Panc1 (cell line): ENCODE measurements around the gene DNAJC10. TPM values are rescaled to one million over a fixed set of nuclear protein-coding genes. Genes with fewer than 3 reads are reported as not detected.

Experiments used
- ATAC-seq: fragments of 200-7000 bp; cut with Tn5 transposase; 2 replicates; pipeline ENCODE4 v1.9.1; 2020; ENCODE audit warnings: mild to moderate bottlenecking, moderate library complexity
- BruUV-seq: library from RNA; stranded (reverse); fragments of 400-500 nt; replicated peaks from 2 replicates; lab custom pipeline; 2021; lab: Mats Ljungman, UMichigan
- CTCF ChIA-PET: fragments of 300-600 bp; sonication (Branson Sonifier 250); formaldehyde crosslinking; loops from one replicate; lab custom pipeline; 2022; ENCODE audit warnings: antibody characterized with exemption; lab: Charles Lee
- POLR2A ChIA-PET: fragments of 300-600 bp; sonication (Branson Sonifier 250); formaldehyde crosslinking; loops from one replicate; lab custom pipeline; 2022; ENCODE audit warnings: antibody characterized with exemption; lab: Charles Lee
- DNase-seq: peaks from one replicate; pipeline ENCODE4 v3.0.0-alpha.2; 2010; ENCODE audit warnings: low read depth, low spot score
- H3K27ac ChIP-seq: 2 replicates; pipeline ENCODE4 v1.5.1; 2011; ENCODE audit warnings: mild to moderate bottlenecking, low read length, inconsistent platforms
- H3K27me3 ChIP-seq: fragments of 200-500 bp; sonication (Bioruptor generic); 2 replicates; pipeline ENCODE4 v1.6.0; 2014; ENCODE audit warnings: low read length, inconsistent platforms; ENCODE audit not compliant: control insufficient read depth, insufficient read depth
- H3K36me3 ChIP-seq: fragments of 200-500 bp; sonication (Bioruptor generic); 2 replicates; pipeline ENCODE4 v1.5.1; 2014; ENCODE audit warnings: inconsistent platforms, mild to moderate bottlenecking, low read length, moderate library complexity; ENCODE audit not compliant: control insufficient read depth, insufficient read depth
- H3K4me1 ChIP-seq: 2 replicates; pipeline ENCODE4 v1.5.1; 2011; ENCODE audit warnings: inconsistent platforms, mild to moderate bottlenecking, low read length, moderate library complexity; ENCODE audit not compliant: control insufficient read depth, insufficient read depth
- H3K4me3 ChIP-seq, 2 experiments: 2 replicates each; pipeline ENCODE4 v1.5.1; 2011 to 2012; ENCODE audit warnings: low read depth in 2 of 2, low read length in 2 of 2, mild to moderate bottlenecking in 2 of 2, inconsistent platforms in 1 of 2, moderate library complexity in 1 of 2
- H3K9me3 ChIP-seq: fragments of 200-500 bp; sonication (Bioruptor generic); 2 replicates; pipeline ENCODE4 v1.5.1; 2014; ENCODE audit warnings: low read depth, mild to moderate bottlenecking, inconsistent platforms, low read length, moderate library complexity; ENCODE audit not compliant: control insufficient read depth, insufficient read depth
- CTCF ChIP-seq: fragments of 450-650 bp; IDR thresholded peaks from 2 replicates; pipeline ENCODE4 v1.5.1; 2017; ENCODE audit warnings: mild to moderate bottlenecking
- POLR2AphosphoS5 ChIP-seq: IDR thresholded peaks from 2 replicates; pipeline ENCODE4 v1.6.1; 2012; ENCODE audit warnings: mild to moderate bottlenecking, low read depth, low read length, moderate library complexity
- REST ChIP-seq, 2 experiments: IDR thresholded peaks; 2 replicates each; pipeline ENCODE4 v1.6.1; 2011 to 2012; ENCODE audit warnings: low read depth in 2 of 2, control low read depth in 1 of 2, low read length in 1 of 2, mild to moderate bottlenecking in 1 of 2, moderate library complexity in 1 of 2; ENCODE audit not compliant: insufficient read depth in 1 of 2
- SIN3A ChIP-seq: IDR thresholded peaks from 2 replicates; pipeline ENCODE4 v1.6.1; 2012; ENCODE audit warnings: low read depth, mild to moderate bottlenecking, low read length, moderate library complexity, borderline replicate concordance; ENCODE audit not compliant: insufficient read depth
- TCF7L2 ChIP-seq: IDR thresholded peaks from 2 replicates; pipeline ENCODE4 v1.6.1; 2011; ENCODE audit warnings: mild to moderate bottlenecking, low read depth, low read length, inconsistent platforms
- in situ Hi-C: cut with HindIII; loops from 2 replicates; pipeline ENCODE4 v1.10.0; 2016; ENCODE audit warnings: low sequenced_read_pairs, low pct_unique_long_range_greater_than_20kb
- intact Hi-C: fragments of 100-400 bp; cut with micrococcal nuclease; formaldehyde crosslinking; loops from one replicate; pipeline ENCODE4 v1.10.0; 2022; ENCODE audit not compliant: unreplicated experiment
- total RNA-seq: library from RNA; stranded (reverse); gene quantifications from one replicate; pipeline ENCODE4 v1.2.1, GENCODE V29; 2021; ENCODE audit not compliant: unreplicated experiment

The DNAJC10 gene
- total RNA-seq, 1 experiment from 2014 or later = 122 TPM

GRCh38 chr2:182672466-182673165, 43.4 kb upstream of the DNAJC10 start:
- no TSS peak for BruUV-seq
- POLR2A ChIA-PET = no interaction called here

GRCh38 chr2:182680837-182681236, 35.2 kb upstream of the DNAJC10 start:
- no peaks in the 10 kb centered on the region for H3K9me3 ChIP-seq
- intact Hi-C loops (no loop called here), in situ Hi-C loops (no loop called here)
- no peak for DNase-seq
- no peak for ATAC-seq
- ChIA-PET CTCF (no interaction called here), POLR2A (no interaction called here)
- H3K27me3 ChIP-seq = no peaks in the 10 kb centered on the region
- H3K4me3 ChIP-seq = no peak overlapping the region
- no peaks in the 10 kb centered on the region for H3K4me1 ChIP-seq
- H3K36me3 ChIP-seq = no peaks in the 10 kb centered on the region
- TF ChIP-seq REST (IDR thresholded peaks at IDR 0.05; ENCODE audit: insufficient read depth in 1 of 2, low read depth in 2 of 2, low read length in 1 of 2) = no peak
- no peak for TF ChIP-seq SIN3A
- no peak for TF ChIP-seq CTCF
- no peak for TF ChIP-seq TCF7L2
- TF ChIP-seq POLR2AphosphoS5 = no peak
- H3K27ac ChIP-seq = no peak overlapping the region
- BruUV-seq = no TSS peak

More at GRCh38 chr2:182672466-182673165, 43.4 kb upstream of the DNAJC10 start:
- DNase-seq (no peak), ATAC-seq (no peak)
- Histone ChIP-seq H3K9me3 (no peaks in the 10 kb centered on the region), H3K27me3 (no peaks in the 10 kb centered on the region), H3K4me1 (no peaks in the 10 kb centered on the region), H3K4me3 (no peak overlapping the region), H3K36me3 (no peaks in the 10 kb centered on the region), H3K27ac (no peak overlapping the region)
- intact Hi-C loops (no loop called here), in situ Hi-C loops (no loop called here)
- CTCF ChIA-PET = no interaction called here
- TF ChIP-seq POLR2AphosphoS5 = no peak
- no peak for TF ChIP-seq REST (IDR thresholded peaks at IDR 0.05; ENCODE audit: insufficient read depth in 1 of 2, low read depth in 2 of 2, low read length in 1 of 2)
- TF ChIP-seq SIN3A = no peak
- no peak for TF ChIP-seq CTCF
- TF ChIP-seq TCF7L2 = no peak
